WTC11 (cell line): ENCODE data around the gene CXCL3. TPM values are rescaled to one million over a fixed set of nuclear protein-coding genes. Genes with fewer than 3 reads are reported as not detected.
A peak's percentile ranks its signal among the peaks of the same experiment; 100 is the strongest.

Source experiments
- ATAC-seq: fragments of 200-7000 bp; cut with Tn5 transposase; 2 replicates; pipeline ENCODE4 v1.10.0; 2021; ENCODE audit warnings: mild to moderate bottlenecking, moderate library complexity
- CTCF ChIA-PET: fragments of 300-600 bp; sonication (Branson Sonifier 250); formaldehyde crosslinking; loops from one replicate; lab custom pipeline; 2021; ENCODE audit warnings: antibody characterized with exemption; lab: Charles Lee
- POLR2A ChIA-PET: fragments of 350-600 bp; sonication (Branson Sonifier 250); formaldehyde crosslinking; loops from one replicate; lab custom pipeline; 2021; ENCODE audit warnings: antibody characterized with exemption; lab: Charles Lee
- DNase-seq: peaks from one replicate; pipeline ENCODE4 v3.0.0; 2021; ENCODE audit warnings: low spot score
- H3K27ac Mint-ChIP-seq: 2 replicates; pipeline ENCODE4 v1.8.0; 2021; ENCODE audit warnings: mixed read lengths
- H3K27me3 Mint-ChIP-seq: 2 replicates; pipeline ENCODE4 v1.8.0; 2021; ENCODE audit warnings: low read depth, mild to moderate bottlenecking, moderate library complexity, mixed read lengths
- H3K36me3 Mint-ChIP-seq: 2 replicates; pipeline ENCODE4 v1.8.0; 2021; ENCODE audit warnings: mixed read lengths
- H3K4me1 Mint-ChIP-seq: 2 replicates; pipeline ENCODE4 v1.8.0; 2022; ENCODE audit warnings: mixed read lengths
- H3K4me3 Mint-ChIP-seq: 2 replicates; pipeline ENCODE4 v1.8.0; 2021; ENCODE audit warnings: mild to moderate bottlenecking, moderate library complexity, mixed read lengths
- H3K9me3 Mint-ChIP-seq: 2 replicates; pipeline ENCODE4 v1.8.0; 2021; ENCODE audit warnings: mixed read lengths
- ATF3 ChIP-seq: sonication (generic); formaldehyde crosslinking; conservative IDR thresholded peaks from 2 replicates; pipeline ENCODE4 v1.8.1; 2022; ENCODE audit warnings: mild to moderate bottlenecking, missing genetic modification reagents
- CBFB ChIP-seq: sonication (generic); formaldehyde crosslinking; IDR thresholded peaks from 2 replicates; pipeline ENCODE4 v1.8.1; 2022; ENCODE audit warnings: mild to moderate bottlenecking, low read depth, missing genetic modification reagents
- CREM ChIP-seq: sonication (generic); formaldehyde crosslinking; IDR thresholded peaks from 2 replicates; pipeline ENCODE4 v1.8.1; 2022; ENCODE audit warnings: mild to moderate bottlenecking, missing genetic modification reagents, moderate library complexity
- E2F4 ChIP-seq: sonication (generic); formaldehyde crosslinking; IDR thresholded peaks from 2 replicates; pipeline ENCODE4 v1.8.1; 2022; ENCODE audit warnings: low read depth, mild to moderate bottlenecking, moderate library complexity, missing genetic modification reagents, borderline replicate concordance
- EMX1 ChIP-seq: fragments of 250-450 bp; sonication (Bioruptor Pico); IDR thresholded peaks from 2 replicates; pipeline ENCODE4 v1.8.0; 2021; ENCODE audit warnings: mild to moderate bottlenecking
- ERG ChIP-seq: fragments of 250-450 bp; sonication (Bioruptor Pico); IDR thresholded peaks from 2 replicates; pipeline ENCODE4 v1.8.0; 2021; ENCODE audit warnings: mild to moderate bottlenecking
- HMGA2 ChIP-seq: fragments of 250-450 bp; sonication (Bioruptor Pico); IDR thresholded peaks from 2 replicates; pipeline ENCODE4 v1.4.0; 2021; ENCODE audit warnings: mild to moderate bottlenecking, moderate library complexity
- NFATC4 ChIP-seq: fragments of 250-450 bp; sonication (Bioruptor Pico); IDR thresholded peaks from 2 replicates; pipeline ENCODE4 v1.9.0; 2021; ENCODE audit warnings: mild to moderate bottlenecking
- NFE2L1 ChIP-seq: sonication (generic); formaldehyde crosslinking; IDR thresholded peaks from 2 replicates; pipeline ENCODE4 v1.8.1; 2023; ENCODE audit warnings: missing genetic modification reagents
- TCF7 ChIP-seq: sonication (generic); formaldehyde crosslinking; IDR thresholded peaks from 2 replicates; pipeline ENCODE4 v1.8.0; 2022; ENCODE audit warnings: mild to moderate bottlenecking, low read depth, missing genetic modification reagents, moderate library complexity
- USF2 ChIP-seq: sonication (generic); formaldehyde crosslinking; IDR thresholded peaks from 2 replicates; pipeline ENCODE4 v1.8.1; 2023; ENCODE audit warnings: mild to moderate bottlenecking, missing genetic modification reagents, moderate library complexity
- ZBTB21 ChIP-seq: sonication (generic); formaldehyde crosslinking; IDR thresholded peaks from 2 replicates; pipeline ENCODE4 v1.8.1; 2023; ENCODE audit warnings: mild to moderate bottlenecking, missing genetic modification reagents, borderline replicate concordance
- ZNF317 ChIP-seq: sonication (generic); formaldehyde crosslinking; IDR thresholded peaks from 2 replicates; pipeline ENCODE4 v1.8.1; 2023; ENCODE audit warnings: low read depth, mild to moderate bottlenecking, moderate library complexity, missing genetic modification reagents, borderline replicate concordance
- ZNF396 ChIP-seq: fragments of 250-450 bp; sonication (Bioruptor Pico); IDR thresholded peaks from 2 replicates; pipeline ENCODE4 v1.8.0; 2021; ENCODE audit warnings: mild to moderate bottlenecking, moderate library complexity, borderline replicate concordance
- ZNF416 ChIP-seq: fragments of 250-450 bp; sonication (Bioruptor Pico); IDR thresholded peaks from 2 replicates; pipeline ENCODE4 v1.9.0; 2021; ENCODE audit warnings: mild to moderate bottlenecking, inconsistent platforms
- ZSCAN18 ChIP-seq: fragments of 250-450 bp; sonication (Bioruptor Pico); IDR thresholded peaks from 2 replicates; pipeline ENCODE4 v2.1.2; 2022; ENCODE audit warnings: mild to moderate bottlenecking, moderate library complexity
- total RNA-seq: library from RNA; stranded (reverse); gene quantifications from 3 replicates; pipeline ENCODE4 v1.2.3, GENCODE V29; 2021
- TF ChIP-seq, protein P1 (sequence below): sonication (generic); formaldehyde crosslinking; IDR thresholded peaks from 2 replicates; pipeline ENCODE4 v1.8.1; 2022; ENCODE audit warnings: mild to moderate bottlenecking, moderate library complexity, missing genetic modification reagents
- TF ChIP-seq, protein P2 (sequence below): sonication (generic); formaldehyde crosslinking; IDR thresholded peaks from 2 replicates; pipeline ENCODE4 v1.8.1; 2023; ENCODE audit warnings: mild to moderate bottlenecking, moderate library complexity, missing genetic modification reagents
- TF ChIP-seq, protein P3 (sequence below): sonication (generic); formaldehyde crosslinking; IDR thresholded peaks from 2 replicates; pipeline ENCODE4 v1.8.0; 2022; ENCODE audit warnings: mild to moderate bottlenecking, missing genetic modification reagents
- TF ChIP-seq, protein P4 (sequence below): fragments of 250-450 bp; sonication (Bioruptor Pico); IDR thresholded peaks from 2 replicates; pipeline ENCODE4 v1.9.0; 2021; ENCODE audit warnings: mild to moderate bottlenecking
- TF ChIP-seq, protein P5 (sequence below): fragments of 250-450 bp; sonication (Bioruptor Pico); IDR thresholded peaks from 2 replicates; pipeline ENCODE4 v1.9.0; 2021; ENCODE audit warnings: mild to moderate bottlenecking

CXCL3 gene
- total RNA-seq, 1 experiment from 2014 or later: 3.5 TPM

- TF ChIP-seq, protein P1, sequence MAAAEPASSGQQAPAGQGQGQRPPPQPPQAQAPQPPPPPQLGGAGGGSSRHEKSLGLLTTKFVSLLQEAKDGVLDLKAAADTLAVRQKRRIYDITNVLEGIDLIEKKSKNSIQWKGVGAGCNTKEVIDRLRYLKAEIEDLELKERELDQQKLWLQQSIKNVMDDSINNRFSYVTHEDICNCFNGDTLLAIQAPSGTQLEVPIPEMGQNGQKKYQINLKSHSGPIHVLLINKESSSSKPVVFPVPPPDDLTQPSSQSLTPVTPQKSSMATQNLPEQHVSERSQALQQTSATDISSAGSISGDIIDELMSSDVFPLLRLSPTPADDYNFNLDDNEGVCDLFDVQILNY (CRISPR knock-in tag): no peak
- TF ChIP-seq NFATC4 (no peak), ZBTB21 (no peak), E2F4 (no peak), ZNF416 (CRISPR knock-in tag) (no peak)
- TF ChIP-seq, protein P2, sequence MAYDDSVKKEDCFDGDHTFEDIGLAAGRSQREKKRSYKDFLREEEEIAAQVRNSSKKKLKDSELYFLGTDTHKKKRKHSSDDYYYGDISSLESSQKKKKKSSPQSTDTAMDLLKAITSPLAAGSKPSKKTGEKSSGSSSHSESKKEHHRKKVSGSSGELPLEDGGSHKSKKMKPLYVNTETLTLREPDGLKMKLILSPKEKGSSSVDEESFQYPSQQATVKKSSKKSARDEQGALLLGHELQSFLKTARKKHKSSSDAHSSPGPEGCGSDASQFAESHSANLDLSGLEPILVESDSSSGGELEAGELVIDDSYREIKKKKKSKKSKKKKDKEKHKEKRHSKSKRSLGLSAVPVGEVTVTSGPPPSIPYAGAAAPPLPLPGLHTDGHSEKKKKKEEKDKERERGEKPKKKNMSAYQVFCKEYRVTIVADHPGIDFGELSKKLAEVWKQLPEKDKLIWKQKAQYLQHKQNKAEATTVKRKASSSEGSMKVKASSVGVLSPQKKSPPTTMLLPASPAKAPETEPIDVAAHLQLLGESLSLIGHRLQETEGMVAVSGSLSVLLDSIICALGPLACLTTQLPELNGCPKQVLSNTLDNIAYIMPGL (CRISPR knock-in tag): no peak
- TF ChIP-seq, protein P3, sequence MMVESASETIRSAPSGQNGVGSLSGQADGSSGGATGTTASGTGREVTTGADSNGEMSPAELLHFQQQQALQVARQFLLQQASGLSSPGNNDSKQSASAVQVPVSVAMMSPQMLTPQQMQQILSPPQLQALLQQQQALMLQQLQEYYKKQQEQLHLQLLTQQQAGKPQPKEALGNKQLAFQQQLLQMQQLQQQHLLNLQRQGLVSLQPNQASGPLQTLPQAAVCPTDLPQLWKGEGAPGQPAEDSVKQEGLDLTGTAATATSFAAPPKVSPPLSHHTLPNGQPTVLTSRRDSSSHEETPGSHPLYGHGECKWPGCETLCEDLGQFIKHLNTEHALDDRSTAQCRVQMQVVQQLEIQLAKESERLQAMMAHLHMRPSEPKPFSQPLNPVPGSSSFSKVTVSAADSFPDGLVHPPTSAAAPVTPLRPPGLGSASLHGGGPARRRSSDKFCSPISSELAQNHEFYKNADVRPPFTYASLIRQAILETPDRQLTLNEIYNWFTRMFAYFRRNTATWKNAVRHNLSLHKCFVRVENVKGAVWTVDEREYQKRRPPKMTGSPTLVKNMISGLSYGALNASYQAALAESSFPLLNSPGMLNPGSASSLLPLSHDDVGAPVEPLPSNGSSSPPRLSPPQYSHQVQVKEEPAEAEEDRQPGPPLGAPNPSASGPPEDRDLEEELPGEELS (CRISPR knock-in tag): no peak
These were observed 38.2 kb downstream of the CXCL3 start (continued) for GRCh38 chr4:74000301-74000700.

- ChIA-PET CTCF (interaction anchor here (0.6 to 2.4 kb wide), 19 partner anchors 8 to 424 kb away, joined by 3 to 20 read pairs (median 5); partner anchors contain the start of genes CXCL1, CXCL2, CXCL3 and PF4), POLR2A (interaction anchor here (0.7 to 1.7 kb wide), 6 partner anchors 9 to 113 kb away, joined by 3 to 4 read pairs (median 3); partner anchors contain the start of gene CXCL2)
- Mint-ChIP-seq H3K36me3 (peaks cover 12% of the 10 kb centered on the region), H3K9me3 (peaks cover 5% of the 10 kb centered on the region; the same call in 1 of the 2 replicates), H3K27me3 (peaks cover 23% of the 10 kb centered on the region), H3K27ac (peak within 1 kb of the TSS; percentile 93), H3K4me3 (peak within 1 kb of the TSS; percentile 86), H3K4me1 (peaks cover 39% of the 10 kb centered on the region)
- DNase-seq (peak; percentile 75), ATAC-seq (peak; percentile 98)
- TF ChIP-seq TCF7 (CRISPR knock-in tag) (no peak), NFE2L1 (CRISPR knock-in tag) (peak; percentile 54; the same call in 1 of the 2 replicates), EMX1 (CRISPR knock-in tag) (no peak), ERG (CRISPR knock-in tag) (no peak), ZNF396 (CRISPR knock-in tag) (no peak), USF2 (no peak), ZSCAN18 (no peak), ZNF317 (CRISPR knock-in tag) (no peak), CREM (CRISPR knock-in tag) (no peak; the same call in 1 of the 2 replicates), CBFB (no peak), HMGA2 (CRISPR knock-in tag) (no peak), ATF3 (no peak)
- TF ChIP-seq, protein P4, sequence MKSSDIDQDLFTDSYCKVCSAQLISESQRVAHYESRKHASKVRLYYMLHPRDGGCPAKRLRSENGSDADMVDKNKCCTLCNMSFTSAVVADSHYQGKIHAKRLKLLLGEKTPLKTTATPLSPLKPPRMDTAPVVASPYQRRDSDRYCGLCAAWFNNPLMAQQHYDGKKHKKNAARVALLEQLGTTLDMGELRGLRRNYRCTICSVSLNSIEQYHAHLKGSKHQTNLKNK (CRISPR knock-in tag): no peak
- TF ChIP-seq, protein P5, sequence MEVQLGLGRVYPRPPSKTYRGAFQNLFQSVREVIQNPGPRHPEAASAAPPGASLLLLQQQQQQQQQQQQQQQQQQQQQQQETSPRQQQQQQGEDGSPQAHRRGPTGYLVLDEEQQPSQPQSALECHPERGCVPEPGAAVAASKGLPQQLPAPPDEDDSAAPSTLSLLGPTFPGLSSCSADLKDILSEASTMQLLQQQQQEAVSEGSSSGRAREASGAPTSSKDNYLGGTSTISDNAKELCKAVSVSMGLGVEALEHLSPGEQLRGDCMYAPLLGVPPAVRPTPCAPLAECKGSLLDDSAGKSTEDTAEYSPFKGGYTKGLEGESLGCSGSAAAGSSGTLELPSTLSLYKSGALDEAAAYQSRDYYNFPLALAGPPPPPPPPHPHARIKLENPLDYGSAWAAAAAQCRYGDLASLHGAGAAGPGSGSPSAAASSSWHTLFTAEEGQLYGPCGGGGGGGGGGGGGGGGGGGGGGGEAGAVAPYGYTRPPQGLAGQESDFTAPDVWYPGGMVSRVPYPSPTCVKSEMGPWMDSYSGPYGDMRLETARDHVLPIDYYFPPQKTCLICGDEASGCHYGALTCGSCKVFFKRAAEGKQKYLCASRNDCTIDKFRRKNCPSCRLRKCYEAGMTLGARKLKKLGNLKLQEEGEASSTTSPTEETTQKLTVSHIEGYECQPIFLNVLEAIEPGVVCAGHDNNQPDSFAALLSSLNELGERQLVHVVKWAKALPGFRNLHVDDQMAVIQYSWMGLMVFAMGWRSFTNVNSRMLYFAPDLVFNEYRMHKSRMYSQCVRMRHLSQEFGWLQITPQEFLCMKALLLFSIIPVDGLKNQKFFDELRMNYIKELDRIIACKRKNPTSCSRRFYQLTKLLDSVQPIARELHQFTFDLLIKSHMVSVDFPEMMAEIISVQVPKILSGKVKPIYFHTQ (CRISPR knock-in tag): peak; percentile 54; the same call in 1 of the 2 replicates
These were observed 40.2 kb downstream of the CXCL3 start, which contains the start of gene CXCL5 for GRCh38 chr4:73998040-73999011. TSS of gene CXCL5 (minus strand) at chr4:73998677. CDS start at chr4:73998581, 96 bp downstream.
